ENCODE data around the gene RNF225. TPM values are rescaled to one million over a fixed set of nuclear protein-coding genes. Genes with fewer than 3 reads are reported as not detected.
"Not testable (repeated sequence)": the region's sequence is repeated elsewhere in the genome, so short reads cannot be mapped to it uniquely, and the experiment has no call there.

The RNF225 gene
- total RNA-seq, 1 donor from 2014 or later: 0.36 TPM

DNA sequence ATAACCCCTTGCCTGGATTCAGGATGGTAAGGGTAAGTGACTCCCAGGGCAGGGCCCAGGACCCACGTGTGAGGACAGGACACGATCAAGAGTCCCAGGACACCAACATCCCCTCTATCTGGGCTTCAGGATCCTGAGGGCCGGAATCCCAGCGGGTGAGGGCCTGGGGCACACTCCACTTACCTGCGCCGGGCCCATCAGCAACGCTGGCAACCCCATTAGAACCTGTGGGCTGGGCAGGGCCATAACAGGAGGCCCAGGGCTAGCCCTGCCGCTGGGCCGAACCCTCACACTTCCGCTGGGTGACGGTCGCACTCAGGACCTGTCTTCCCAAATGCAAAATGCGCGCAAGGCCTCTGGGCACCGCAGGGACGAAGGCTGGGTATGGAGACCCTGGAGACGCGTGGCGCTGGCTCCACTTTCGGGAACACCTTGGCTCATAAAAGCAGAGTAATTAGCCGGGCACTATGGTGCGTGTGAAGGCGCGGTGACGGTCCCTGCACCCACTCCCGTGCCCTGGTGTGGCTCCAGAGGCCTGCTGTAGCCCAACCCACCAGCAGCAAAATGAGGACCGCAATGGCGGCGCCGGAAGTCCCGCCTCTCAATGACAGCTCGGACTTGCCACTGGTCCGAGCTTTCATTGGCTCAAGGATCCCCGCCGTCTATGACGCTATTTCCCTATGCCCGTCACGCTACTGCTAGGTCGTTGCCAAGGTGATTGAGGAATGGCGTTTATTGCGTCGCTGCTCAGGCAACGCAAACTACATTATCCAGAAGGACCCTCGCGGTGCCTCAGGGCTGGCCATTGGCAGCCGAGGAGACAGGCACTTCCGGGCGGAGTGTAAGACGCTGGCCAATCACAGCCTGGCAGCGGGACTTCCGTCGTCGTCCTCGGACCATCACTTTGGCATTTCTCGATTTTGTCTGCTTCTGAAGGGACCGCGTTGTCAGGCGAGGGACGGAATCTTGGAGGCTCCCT, 44.4 kb downstream of the RNF225 start, which contains the start of gene ZNF132:
TSS of gene ZNF132 (minus strand) at position 578 of the 979 bp plus-strand sequence. CDS start at position 246, 332 bp downstream.
- Histone ChIP-seq H3K27me3 (ENCODE audit: insufficient read depth, low read length) (no peaks in the 10 kb centered on the region), H3K79me2 (ENCODE audit: insufficient read depth, low read length) (peaks cover 24% of the 10 kb centered on the region), H2AFZ (ENCODE audit: low read depth, low read length) (peak within 1 kb of the TSS; percentile 90), H3K4me3 (ENCODE audit: insufficient read depth, low read depth, low read length) (peak within 1 kb of the TSS; percentile 81), H3K4me1 (ENCODE audit: insufficient read depth, low read length) (peaks cover 14% of the 10 kb centered on the region), H3K9me3 (ENCODE audit: insufficient read depth, low read depth, low read length) (peaks cover 40% of the 10 kb centered on the region), H4K20me1 (ENCODE audit: insufficient read depth, low read length) (no peaks in the 10 kb centered on the region), H3K36me3 (ENCODE audit: insufficient read depth, low read length) (peaks cover 20% of the 10 kb centered on the region), H3K4me2 (ENCODE audit: low read length) (peak within 1 kb of the TSS; percentile 91), H3K9ac (ENCODE audit: low read length) (peak within 1 kb of the TSS; percentile 80), H3K27ac (ENCODE audit: low read depth, low read length) (peak within 1 kb of the TSS; percentile 80)
- DNase-seq (ENCODE audit: low read depth) (peak; percentile 100), FAIRE-seq (peak; percentile 95)
- Mint-ChIP-seq H3K27me3 (ENCODE audit: low read depth, unreplicated experiment) (peaks cover 33% of the 10 kb centered on the region), H3K4me1 (ENCODE audit: low read depth, unreplicated experiment) (peaks cover 3% of the 10 kb centered on the region), H3K27ac (ENCODE audit: unreplicated experiment) (peak within 1 kb of the TSS; percentile 90), H3K4me3 (ENCODE audit: unreplicated experiment) (peak within 1 kb of the TSS; percentile 80), H3K36me3 (ENCODE audit: low read depth, unreplicated experiment) (peaks cover 39% of the 10 kb centered on the region), H3K9me3 (ENCODE audit: unreplicated experiment) (peaks cover 60% of the 10 kb centered on the region)
- TF ChIP-seq, protein P1, sequence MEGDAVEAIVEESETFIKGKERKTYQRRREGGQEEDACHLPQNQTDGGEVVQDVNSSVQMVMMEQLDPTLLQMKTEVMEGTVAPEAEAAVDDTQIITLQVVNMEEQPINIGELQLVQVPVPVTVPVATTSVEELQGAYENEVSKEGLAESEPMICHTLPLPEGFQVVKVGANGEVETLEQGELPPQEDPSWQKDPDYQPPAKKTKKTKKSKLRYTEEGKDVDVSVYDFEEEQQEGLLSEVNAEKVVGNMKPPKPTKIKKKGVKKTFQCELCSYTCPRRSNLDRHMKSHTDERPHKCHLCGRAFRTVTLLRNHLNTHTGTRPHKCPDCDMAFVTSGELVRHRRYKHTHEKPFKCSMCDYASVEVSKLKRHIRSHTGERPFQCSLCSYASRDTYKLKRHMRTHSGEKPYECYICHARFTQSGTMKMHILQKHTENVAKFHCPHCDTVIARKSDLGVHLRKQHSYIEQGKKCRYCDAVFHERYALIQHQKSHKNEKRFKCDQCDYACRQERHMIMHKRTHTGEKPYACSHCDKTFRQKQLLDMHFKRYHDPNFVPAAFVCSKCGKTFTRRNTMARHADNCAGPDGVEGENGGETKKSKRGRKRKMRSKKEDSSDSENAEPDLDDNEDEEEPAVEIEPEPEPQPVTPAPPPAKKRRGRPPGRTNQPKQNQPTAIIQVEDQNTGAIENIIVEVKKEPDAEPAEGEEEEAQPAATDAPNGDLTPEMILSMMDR (IDR thresholded peaks at IDR 0.05; ENCODE audit: insufficient read depth, low read depth, low read length): no peak
- TF ChIP-seq EZH2 (IDR thresholded peaks at IDR 0.05; ENCODE audit: insufficient read depth, low read length): no peak

GRCh38 chr19:58440556-58440955, 45.1 kb downstream of the RNF225 start:
- peaks cover 24% of the 10 kb centered on the region for H3K79me2 ChIP-seq (ENCODE audit: insufficient read depth, low read length)
- H3K27ac Mint-ChIP-seq (ENCODE audit: unreplicated experiment): peak overlapping the region; percentile 90
- H3K4me3 Mint-ChIP-seq (ENCODE audit: unreplicated experiment): peak overlapping the region; percentile 80
- peak overlapping the region; percentile 91 for H3K4me2 ChIP-seq (ENCODE audit: low read length)
- H4K20me1 ChIP-seq (ENCODE audit: insufficient read depth, low read length): no peaks in the 10 kb centered on the region
- peak overlapping the region; percentile 55 for H3K9ac ChIP-seq (ENCODE audit: low read length)
- DNase-seq (ENCODE audit: low read depth) (no peak), FAIRE-seq (no peak)
- peaks cover 33% of the 10 kb centered on the region for H3K9me3 ChIP-seq (ENCODE audit: insufficient read depth, low read depth, low read length)
- H3K27me3 Mint-ChIP-seq (ENCODE audit: low read depth, unreplicated experiment): peaks cover 40% of the 10 kb centered on the region
- H3K4me1 ChIP-seq (ENCODE audit: insufficient read depth, low read length): peaks cover 14% of the 10 kb centered on the region
- peak overlapping the region; percentile 90 for H2AFZ ChIP-seq (ENCODE audit: low read depth, low read length)
- H3K27ac ChIP-seq (ENCODE audit: low read depth, low read length): peak overlapping the region; percentile 41
- TF ChIP-seq, protein P1 (IDR thresholded peaks at IDR 0.05; ENCODE audit: insufficient read depth, low read depth, low read length): no peak
- TF ChIP-seq EZH2 (IDR thresholded peaks at IDR 0.05; ENCODE audit: insufficient read depth, low read length): no peak
- peak overlapping the region; percentile 81 for H3K4me3 ChIP-seq (ENCODE audit: insufficient read depth, low read depth, low read length)
- no peaks in the 10 kb centered on the region for H3K27me3 ChIP-seq (ENCODE audit: insufficient read depth, low read length)
- H3K36me3 Mint-ChIP-seq (ENCODE audit: low read depth, unreplicated experiment): peaks cover 33% of the 10 kb centered on the region
- H3K4me1 Mint-ChIP-seq (ENCODE audit: low read depth, unreplicated experiment): peaks cover 3% of the 10 kb centered on the region
- H3K36me3 ChIP-seq (ENCODE audit: insufficient read depth, low read length): peaks cover 13% of the 10 kb centered on the region
- H3K9me3 Mint-ChIP-seq (ENCODE audit: unreplicated experiment): peaks cover 54% of the 10 kb centered on the region

DNA sequence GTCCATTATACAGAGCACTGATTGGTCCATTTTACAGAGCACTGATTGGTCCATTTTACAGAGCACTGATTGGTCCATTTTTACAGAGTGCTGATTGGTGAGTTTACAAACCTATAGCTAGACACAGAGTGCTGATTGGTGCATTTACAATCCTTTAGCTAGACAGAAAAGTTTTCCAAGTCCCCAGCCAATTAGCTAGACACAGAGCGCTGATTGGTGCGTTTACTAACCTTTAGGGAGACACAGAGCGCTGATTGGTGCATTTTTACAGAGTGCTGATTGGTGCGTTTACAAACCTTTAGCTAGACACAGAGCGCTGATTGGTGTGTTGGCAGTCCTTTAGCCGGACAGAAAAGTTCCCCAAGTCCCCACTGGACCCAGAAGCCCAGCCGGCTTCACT, 47.5 kb downstream of the RNF225 start:
- Mint-ChIP-seq H3K36me3 (ENCODE audit: low read depth, unreplicated experiment) (peaks cover 19% of the 10 kb centered on the region), H3K9me3 (ENCODE audit: unreplicated experiment) (peaks cover 49% of the 10 kb centered on the region), H3K27me3 (ENCODE audit: low read depth, unreplicated experiment) (peaks cover 43% of the 10 kb centered on the region)
- H3K4me2 ChIP-seq (ENCODE audit: low read length); H3K27me3 ChIP-seq (ENCODE audit: insufficient read depth, low read length); H3K4me3 ChIP-seq (ENCODE audit: insufficient read depth, low read depth, low read length); H3K27ac ChIP-seq (ENCODE audit: low read depth, low read length); H3K4me1 Mint-ChIP-seq (ENCODE audit: low read depth, unreplicated experiment); H3K4me3 Mint-ChIP-seq (ENCODE audit: unreplicated experiment); H3K27ac Mint-ChIP-seq (ENCODE audit: unreplicated experiment); H3K9ac ChIP-seq (ENCODE audit: low read length); H2AFZ ChIP-seq (ENCODE audit: low read depth, low read length); H3K36me3 ChIP-seq (ENCODE audit: insufficient read depth, low read length); H4K20me1 ChIP-seq (ENCODE audit: insufficient read depth, low read length); DNase-seq (ENCODE audit: low read depth); FAIRE-seq: not testable (repeated sequence)
- H3K79me2 ChIP-seq (ENCODE audit: insufficient read depth, low read length): peaks cover 16% of the 10 kb centered on the region
- peaks cover 17% of the 10 kb centered on the region for H3K9me3 ChIP-seq (ENCODE audit: insufficient read depth, low read depth, low read length)
- peaks cover 14% of the 10 kb centered on the region for H3K4me1 ChIP-seq (ENCODE audit: insufficient read depth, low read length)

Small RNA genes lying within 50 kb of the gene (microRNA-seq; reads per million reads assigned to microRNA genes)
- gene MIR4754: 0.82 reads per million

Other genes with a start within 250 kb of the RNF225 start
- gene ZNF329, start 244.9 kb upstream of the RNF225 start, total RNA-seq: 10.8 and 11.1 TPM in 2 replicates
- gene ZNF274, start 212.6 kb upstream of the RNF225 start, total RNA-seq: 38.5 and 39.0 TPM in 2 replicates
- gene ZNF544, start 166.7 kb upstream of the RNF225 start, total RNA-seq: 23.4 and 23.7 TPM in 2 replicates
- gene ZNF8, start 116.7 kb upstream of the RNF225 start, total RNA-seq: 10.0 and 10.4 TPM in 2 replicates
- gene ERVK3-1, start 90.3 kb upstream of the RNF225 start, total RNA-seq: 34.6 and 40.9 TPM in 2 replicates
- gene ZSCAN22, start 68.7 kb upstream of the RNF225 start, total RNA-seq: 2.7 and 3.1 TPM in 2 replicates
- gene A1BG, start 42.2 kb upstream of the RNF225 start, total RNA-seq: 32.3 and 35.9 TPM in 2 replicates
- gene ZNF497, start 32.9 kb upstream of the RNF225 start, total RNA-seq: 0.43 and 0.55 TPM in 2 replicates
- 2.4 and 2.9 TPM in 2 replicates for gene ZNF837, start 14.6 kb upstream of the RNF225 start, total RNA-seq
- gene RPS5, start 8.4 kb upstream of the RNF225 start, total RNA-seq: 793 and 891 TPM in 2 replicates
- gene ZNF584, start 13.0 kb downstream of the RNF225 start, total RNA-seq: 11.7 and 12.7 TPM in 2 replicates
- 1.4 and 1.9 TPM in 2 replicates for gene ZNF132, start 44.5 kb downstream of the RNF225 start, total RNA-seq
- 4.9 and 5.7 TPM in 2 replicates for gene ZNF324B, start 56.0 kb downstream of the RNF225 start, total RNA-seq
- 9.3 and 9.6 TPM in 2 replicates for gene ZNF324, start 71.4 kb downstream of the RNF225 start, total RNA-seq
- gene ZNF446, start 80.7 kb downstream of the RNF225 start, total RNA-seq: 6.0 and 6.2 TPM in 2 replicates
- 6.8 TPM in 2 replicates for gene SLC27A5, start 116.3 kb downstream of the RNF225 start, total RNA-seq
- 16.2 and 16.3 TPM in 2 replicates for gene ZBTB45, start 124.2 kb downstream of the RNF225 start, total RNA-seq
- gene TRIM28, start 148.4 kb downstream of the RNF225 start, total RNA-seq: 339 and 351 TPM in 2 replicates
- gene CHMP2A, start 159.4 kb downstream of the RNF225 start, total RNA-seq: 71.3 and 80.0 TPM in 2 replicates
- gene UBE2M, start 163.0 kb downstream of the RNF225 start, total RNA-seq: 106 and 113 TPM in 2 replicates
- 14.7 and 17.4 TPM in 2 replicates for gene MZF1, start 177.7 kb downstream of the RNF225 start, total RNA-seq